ENCODE data around the gene DAD1.

Gene DAD1

DNA sequence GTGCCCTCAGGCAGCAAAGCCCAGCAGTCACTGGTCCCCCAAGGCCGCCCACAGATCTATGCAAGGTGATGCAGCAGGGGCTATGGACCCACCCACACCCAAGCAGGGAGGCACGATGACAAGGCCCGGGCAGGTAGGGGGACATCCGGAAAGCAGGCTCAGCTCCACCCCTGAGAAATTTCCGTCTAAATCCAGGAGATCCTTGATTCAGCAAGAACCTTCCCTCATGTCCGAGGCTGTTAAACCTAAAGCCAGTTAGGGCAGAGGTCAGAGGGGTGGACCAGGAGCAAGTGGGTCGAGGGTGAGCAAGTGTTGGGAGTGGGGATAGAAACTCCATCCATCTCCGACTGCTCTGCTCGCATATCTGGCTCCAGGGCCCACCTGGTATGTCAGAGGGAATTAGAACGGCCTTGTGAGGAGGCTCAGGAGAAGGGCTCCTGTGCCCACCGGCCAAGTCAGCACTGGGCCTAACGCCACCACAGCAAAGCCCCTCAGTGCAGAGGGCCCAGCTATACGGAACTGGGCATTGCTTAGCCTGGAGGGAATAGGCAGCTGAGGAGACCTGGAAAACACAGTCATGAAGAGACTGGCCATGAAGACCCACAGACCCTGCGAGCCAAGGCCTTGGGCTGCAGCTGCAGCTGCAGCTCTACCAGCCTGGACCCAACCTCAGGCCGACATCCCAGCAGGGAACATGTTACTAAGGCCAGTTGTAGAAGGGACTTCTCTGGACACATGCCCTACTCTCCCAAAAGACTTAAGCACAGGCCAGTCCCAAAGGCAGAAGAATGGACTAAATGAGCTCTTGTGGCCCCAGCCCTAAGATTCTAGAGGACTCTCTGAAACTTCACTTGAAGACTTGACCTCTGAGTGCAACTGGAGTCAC is 34.3 kb downstream of the DAD1 start:
- TF ChIP-seq TAF1 (IDR thresholded peaks at IDR 0.05; ENCODE audit: borderline replicate concordance, insufficient read depth, low read length): no peak
- no peak for TF ChIP-seq FOXP2 (optimal IDR thresholded peaks at IDR 0.05; ENCODE audit: borderline replicate concordance, extremely low read depth, extremely low read length, insufficient read depth)
- TF ChIP-seq SIN3A (IDR thresholded peaks at IDR 0.05; ENCODE audit: borderline replicate concordance, insufficient read depth, low read length): no peak

DNA sequence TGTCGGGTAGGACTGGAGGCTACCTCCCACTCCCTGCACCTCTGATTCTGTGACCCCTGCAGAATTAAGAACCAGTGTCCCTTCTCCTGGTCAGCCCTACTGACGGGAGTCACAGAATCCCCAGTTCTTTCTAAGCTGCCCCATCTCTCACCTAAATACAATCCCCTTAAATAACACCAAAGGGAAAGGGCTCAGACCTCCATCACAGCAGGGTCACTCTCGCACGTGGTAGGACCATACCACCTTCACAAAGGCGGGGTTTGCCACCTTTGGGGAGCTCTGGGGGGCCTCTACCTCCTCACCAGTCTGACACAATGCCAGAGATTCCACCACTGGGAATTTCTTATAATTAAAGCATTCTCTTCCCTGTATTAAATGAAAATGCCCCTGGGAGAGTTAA is 35.6 kb downstream of the DAD1 start:
- TF ChIP-seq, protein P1, sequence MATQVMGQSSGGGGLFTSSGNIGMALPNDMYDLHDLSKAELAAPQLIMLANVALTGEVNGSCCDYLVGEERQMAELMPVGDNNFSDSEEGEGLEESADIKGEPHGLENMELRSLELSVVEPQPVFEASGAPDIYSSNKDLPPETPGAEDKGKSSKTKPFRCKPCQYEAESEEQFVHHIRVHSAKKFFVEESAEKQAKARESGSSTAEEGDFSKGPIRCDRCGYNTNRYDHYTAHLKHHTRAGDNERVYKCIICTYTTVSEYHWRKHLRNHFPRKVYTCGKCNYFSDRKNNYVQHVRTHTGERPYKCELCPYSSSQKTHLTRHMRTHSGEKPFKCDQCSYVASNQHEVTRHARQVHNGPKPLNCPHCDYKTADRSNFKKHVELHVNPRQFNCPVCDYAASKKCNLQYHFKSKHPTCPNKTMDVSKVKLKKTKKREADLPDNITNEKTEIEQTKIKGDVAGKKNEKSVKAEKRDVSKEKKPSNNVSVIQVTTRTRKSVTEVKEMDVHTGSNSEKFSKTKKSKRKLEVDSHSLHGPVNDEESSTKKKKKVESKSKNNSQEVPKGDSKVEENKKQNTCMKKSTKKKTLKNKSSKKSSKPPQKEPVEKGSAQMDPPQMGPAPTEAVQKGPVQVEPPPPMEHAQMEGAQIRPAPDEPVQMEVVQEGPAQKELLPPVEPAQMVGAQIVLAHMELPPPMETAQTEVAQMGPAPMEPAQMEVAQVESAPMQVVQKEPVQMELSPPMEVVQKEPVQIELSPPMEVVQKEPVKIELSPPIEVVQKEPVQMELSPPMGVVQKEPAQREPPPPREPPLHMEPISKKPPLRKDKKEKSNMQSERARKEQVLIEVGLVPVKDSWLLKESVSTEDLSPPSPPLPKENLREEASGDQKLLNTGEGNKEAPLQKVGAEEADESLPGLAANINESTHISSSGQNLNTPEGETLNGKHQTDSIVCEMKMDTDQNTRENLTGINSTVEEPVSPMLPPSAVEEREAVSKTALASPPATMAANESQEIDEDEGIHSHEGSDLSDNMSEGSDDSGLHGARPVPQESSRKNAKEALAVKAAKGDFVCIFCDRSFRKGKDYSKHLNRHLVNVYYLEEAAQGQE (IDR thresholded peaks at IDR 0.05; ENCODE audit: insufficient read depth in 1 of 2, low read depth in 2 of 2, low read length in 2 of 2): no peak
- TF ChIP-seq FOXP2 (optimal IDR thresholded peaks at IDR 0.05; ENCODE audit: borderline replicate concordance, extremely low read depth, extremely low read length, insufficient read depth) (no peak), TAF1 (IDR thresholded peaks at IDR 0.05; ENCODE audit: borderline replicate concordance, insufficient read depth, low read length) (no peak), SIN3A (IDR thresholded peaks at IDR 0.05; ENCODE audit: borderline replicate concordance, insufficient read depth, low read length) (no peak), POLR2AphosphoS5 (IDR thresholded peaks at IDR 0.05; ENCODE audit: low read depth, low read length) (no peak)

DNA sequence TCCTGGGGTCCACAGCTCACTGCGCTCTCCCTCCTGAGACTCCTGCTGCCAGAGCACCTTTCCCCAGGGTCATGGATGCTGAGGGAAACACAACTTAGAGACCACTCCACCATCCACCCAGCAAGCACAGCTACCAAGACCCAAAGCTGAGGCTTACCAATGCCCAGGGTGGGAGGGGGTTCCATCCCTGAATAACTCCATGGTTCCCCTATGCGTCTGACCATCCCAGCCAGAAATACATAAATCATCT is 36.3 kb downstream of the DAD1 start:
- TF ChIP-seq TAF1 (IDR thresholded peaks at IDR 0.05; ENCODE audit: borderline replicate concordance, insufficient read depth, low read length): no peak
- TF ChIP-seq, protein P1 (IDR thresholded peaks at IDR 0.05; ENCODE audit: insufficient read depth in 1 of 2, low read depth in 2 of 2, low read length in 2 of 2): no peak
- no peak for TF ChIP-seq POLR2AphosphoS5 (IDR thresholded peaks at IDR 0.05; ENCODE audit: low read depth, low read length)
- no peak for TF ChIP-seq SIN3A (IDR thresholded peaks at IDR 0.05; ENCODE audit: borderline replicate concordance, insufficient read depth, low read length)
- no peak for TF ChIP-seq FOXP2 (optimal IDR thresholded peaks at IDR 0.05; ENCODE audit: borderline replicate concordance, extremely low read depth, extremely low read length, insufficient read depth)

DNA sequence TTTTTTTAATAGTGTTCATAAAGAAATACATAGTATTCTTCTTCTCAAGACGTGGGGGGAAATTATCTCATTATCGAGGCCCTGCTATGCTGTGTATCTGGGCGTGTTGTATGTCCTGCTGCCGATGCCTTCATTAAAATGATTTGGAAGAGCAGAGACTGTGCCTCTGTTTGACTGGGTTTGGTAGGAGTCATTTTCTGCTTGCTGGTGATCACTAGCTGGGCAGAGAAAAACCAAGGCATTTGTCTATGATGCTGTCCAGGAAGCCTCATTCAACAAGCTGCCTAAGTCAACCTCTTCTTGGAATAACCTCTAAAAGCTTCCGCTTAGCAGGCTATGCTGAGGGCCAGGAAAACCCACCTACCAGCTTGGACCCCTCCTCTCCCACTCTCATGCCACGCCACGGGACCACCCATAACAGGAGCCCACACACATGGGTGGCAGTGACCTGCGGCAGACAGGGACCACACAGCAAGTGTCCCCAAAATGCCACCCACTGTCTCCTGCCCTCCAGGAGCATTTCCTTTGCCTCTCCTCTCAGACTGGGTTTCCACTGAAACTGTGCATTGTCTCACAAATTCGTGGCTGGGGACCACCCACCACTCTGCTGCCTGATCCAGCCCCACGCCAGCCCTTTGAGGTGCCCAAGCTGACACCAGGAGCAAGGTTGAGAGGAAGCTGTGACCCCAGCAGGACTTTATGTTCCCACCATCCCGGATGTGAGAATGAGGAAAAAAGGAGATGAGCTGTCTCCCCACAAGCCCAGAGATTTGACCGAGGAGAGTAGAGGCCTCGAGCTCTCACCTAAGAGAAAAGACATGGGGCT is 36.8 kb downstream of the DAD1 start:
- TF ChIP-seq TAF1 (IDR thresholded peaks at IDR 0.05; ENCODE audit: borderline replicate concordance, insufficient read depth, low read length): no peak
- TF ChIP-seq POLR2AphosphoS5 (IDR thresholded peaks at IDR 0.05; ENCODE audit: low read depth, low read length): no peak
- TF ChIP-seq, protein P1 (IDR thresholded peaks at IDR 0.05; ENCODE audit: insufficient read depth in 1 of 2, low read depth in 2 of 2, low read length in 2 of 2): no peak
- no peak for TF ChIP-seq SIN3A (IDR thresholded peaks at IDR 0.05; ENCODE audit: borderline replicate concordance, insufficient read depth, low read length)
- no peak for TF ChIP-seq FOXP2 (optimal IDR thresholded peaks at IDR 0.05; ENCODE audit: borderline replicate concordance, extremely low read depth, extremely low read length, insufficient read depth)

DNA sequence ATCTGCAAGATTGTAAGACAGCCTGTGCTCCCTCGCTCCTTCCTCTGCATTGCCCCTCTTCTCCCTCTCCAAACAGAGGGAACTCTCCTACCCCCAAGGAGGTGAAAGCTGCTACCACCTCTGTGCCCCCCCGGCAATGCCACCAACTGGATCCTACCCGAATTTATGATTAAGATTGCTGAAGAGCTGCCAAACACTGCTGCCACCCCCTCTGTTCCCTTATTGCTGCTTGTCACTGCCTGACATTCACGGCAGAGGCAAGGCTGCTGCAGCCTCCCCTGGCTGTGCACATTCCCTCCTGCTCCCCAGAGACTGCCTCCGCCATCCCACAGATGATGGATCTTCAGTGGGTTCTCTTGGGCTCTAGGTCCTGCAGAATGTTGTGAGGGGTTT is 37.4 kb downstream of the DAD1 start:
- no peak for TF ChIP-seq POLR2AphosphoS5 (IDR thresholded peaks at IDR 0.05; ENCODE audit: low read depth, low read length)
- TF ChIP-seq TAF1 (IDR thresholded peaks at IDR 0.05; ENCODE audit: borderline replicate concordance, insufficient read depth, low read length): no peak
- no peak for TF ChIP-seq FOXP2 (optimal IDR thresholded peaks at IDR 0.05; ENCODE audit: borderline replicate concordance, extremely low read depth, extremely low read length, insufficient read depth)
- no peak for TF ChIP-seq SIN3A (IDR thresholded peaks at IDR 0.05; ENCODE audit: borderline replicate concordance, insufficient read depth, low read length)
- TF ChIP-seq, protein P1 (IDR thresholded peaks at IDR 0.05; ENCODE audit: insufficient read depth in 1 of 2, low read depth in 2 of 2, low read length in 2 of 2): no peak

Measured in PFSK-1 (cell line).